Superior temporal gyrus (tissue), 1 donor: Measurements from ENCODE around the gene SHROOM3.

Source experiments
- DNase-seq: peaks from one replicate; pipeline ENCODE4 v3.0.0-alpha.2; 2016; ENCODE audit errors: extremely low spot score

Gene SHROOM3

GRCh38 chr4:76781698-76782595 lies 346.9 kb downstream of the SHROOM3 start:
- no peak for DNase-seq

- no peak for DNase-seq
These were observed 347.8 kb downstream of the SHROOM3 start for GRCh38 chr4:76782837-76783236.

- DNase-seq, result no peak
These were observed 348.8 kb downstream of the SHROOM3 start for GRCh38 chr4:76783836-76784235.

GRCh38 chr4:76784237-76784636 lies 349.2 kb downstream of the SHROOM3 start:
- no peak for DNase-seq

- DNase-seq, result no peak
These were observed 352.9 kb downstream of the SHROOM3 start for GRCh38 chr4:76787898-76788297.

- DNase-seq, result no peak
These were observed 355.3 kb downstream of the SHROOM3 start for GRCh38 chr4:76790377-76790776.

- DNase-seq, result no peak
These were observed 356.4 kb downstream of the SHROOM3 start for GRCh38 chr4:76791479-76791878.

- no peak for DNase-seq
These were observed 357.4 kb downstream of the SHROOM3 start for GRCh38 chr4:76792418-76792817.

- no peak for DNase-seq
These were observed 360.2 kb downstream of the SHROOM3 start for GRCh38 chr4:76795243-76795642.

GRCh38 chr4:76799140-76799539 lies 364.1 kb downstream of the SHROOM3 start:
- DNase-seq, result no peak

- no peak for DNase-seq
These were observed 364.7 kb downstream of the SHROOM3 start for GRCh38 chr4:76799718-76800117.

GRCh38 chr4:76800902-76801301 lies 365.9 kb downstream of the SHROOM3 start:
- no peak for DNase-seq

- no peak for DNase-seq
These were observed 366.7 kb downstream of the SHROOM3 start for GRCh38 chr4:76801621-76802235.

GRCh38 chr4:76802236-76803021 lies 367.4 kb downstream of the SHROOM3 start:
- DNase-seq, result peak; percentile 11

- DNase-seq, result peak; percentile 34
These were observed 368.5 kb downstream of the SHROOM3 start for GRCh38 chr4:76803522-76803921.

GRCh38 chr4:76804096-76804495 lies 369.1 kb downstream of the SHROOM3 start:
- no peak for DNase-seq

GRCh38 chr4:76806346-76806745 lies 371.3 kb downstream of the SHROOM3 start:
- no peak for DNase-seq

GRCh38 chr4:76806757-76807156 lies 371.7 kb downstream of the SHROOM3 start:
- no peak for DNase-seq

- DNase-seq, result no peak
These were observed 374.7 kb downstream of the SHROOM3 start for GRCh38 chr4:76809594-76810305.

- DNase-seq, result no peak
These were observed 376.8 kb downstream of the SHROOM3 start for GRCh38 chr4:76811604-76812412.

GRCh38 chr4:76813070-76813469 lies 378.0 kb downstream of the SHROOM3 start:
- DNase-seq, result no peak
